Epithelial cell of proximal tubule (primary cell): ENCODE data around the gene IGLL1. TPM values are rescaled to one million over a fixed set of nuclear protein-coding genes. Genes with fewer than 3 reads are reported as not detected.

ENCODE experiments used
- DNase-seq: peaks from one replicate; pipeline ENCODE4 v3.0.0-alpha.2; 2011; ENCODE audit warnings: low read depth
- H3K4me3 ChIP-seq: 2 replicates; pipeline ENCODE4 v1.5.1; 2011; ENCODE audit warnings: low read depth, mild to moderate bottlenecking, low read length
- total RNA-seq: library from RNA; depleted of rRNA; stranded (reverse); fragments of >200 nt; gene quantifications from 2 replicates; pipeline ENCODE4 v1.2.3, GENCODE V29; 2015
- TF ChIP-seq, protein P1 (sequence below): conservative IDR thresholded peaks from 2 replicates; pipeline ENCODE4 v1.5.1; 2012; ENCODE audit warnings: low read depth, mild to moderate bottlenecking, low read length

The IGLL1 gene
- total RNA-seq, 1 donor from 2014 or later, result not detected

DNA sequence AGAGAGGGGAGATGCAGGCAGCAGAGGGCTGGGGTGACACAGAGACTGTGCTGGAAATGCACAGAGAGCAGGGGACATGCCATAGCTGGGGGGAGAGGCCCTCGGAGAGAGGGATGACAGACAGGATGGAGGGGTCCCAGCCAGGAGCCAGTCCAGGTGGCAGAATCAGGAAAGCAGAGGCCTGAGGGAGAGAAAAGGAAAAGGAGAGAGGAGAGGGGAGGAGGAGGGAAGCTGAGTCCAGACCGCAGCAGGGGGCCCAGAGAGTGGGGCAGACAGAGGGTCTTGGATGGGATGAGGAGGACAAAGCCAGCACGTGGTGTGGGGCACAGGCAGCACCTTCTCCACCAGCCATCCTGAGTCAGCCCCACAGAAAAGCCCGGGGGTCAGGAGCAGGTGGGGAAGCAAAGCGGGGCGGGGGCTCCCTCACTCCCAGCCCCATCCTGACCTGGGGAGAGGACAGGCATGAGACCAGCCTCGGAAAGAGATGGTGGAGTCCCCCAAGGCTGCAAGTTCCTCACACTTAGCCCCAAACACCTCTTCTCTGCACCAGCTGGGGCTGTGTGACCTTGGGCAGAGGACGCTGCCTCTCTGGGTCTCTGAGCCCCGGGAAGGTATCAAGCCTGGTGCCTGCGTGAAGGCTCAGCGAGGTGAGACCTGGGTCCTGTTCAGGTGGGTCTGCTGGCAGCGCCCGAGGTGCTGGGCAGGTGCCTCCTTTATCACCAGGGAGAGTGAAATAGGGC, 48.0 kb downstream of the IGLL1 start:
- no peak for DNase-seq
- H3K4me3 ChIP-seq, result no peak overlapping the region
- TF ChIP-seq, protein P1, sequence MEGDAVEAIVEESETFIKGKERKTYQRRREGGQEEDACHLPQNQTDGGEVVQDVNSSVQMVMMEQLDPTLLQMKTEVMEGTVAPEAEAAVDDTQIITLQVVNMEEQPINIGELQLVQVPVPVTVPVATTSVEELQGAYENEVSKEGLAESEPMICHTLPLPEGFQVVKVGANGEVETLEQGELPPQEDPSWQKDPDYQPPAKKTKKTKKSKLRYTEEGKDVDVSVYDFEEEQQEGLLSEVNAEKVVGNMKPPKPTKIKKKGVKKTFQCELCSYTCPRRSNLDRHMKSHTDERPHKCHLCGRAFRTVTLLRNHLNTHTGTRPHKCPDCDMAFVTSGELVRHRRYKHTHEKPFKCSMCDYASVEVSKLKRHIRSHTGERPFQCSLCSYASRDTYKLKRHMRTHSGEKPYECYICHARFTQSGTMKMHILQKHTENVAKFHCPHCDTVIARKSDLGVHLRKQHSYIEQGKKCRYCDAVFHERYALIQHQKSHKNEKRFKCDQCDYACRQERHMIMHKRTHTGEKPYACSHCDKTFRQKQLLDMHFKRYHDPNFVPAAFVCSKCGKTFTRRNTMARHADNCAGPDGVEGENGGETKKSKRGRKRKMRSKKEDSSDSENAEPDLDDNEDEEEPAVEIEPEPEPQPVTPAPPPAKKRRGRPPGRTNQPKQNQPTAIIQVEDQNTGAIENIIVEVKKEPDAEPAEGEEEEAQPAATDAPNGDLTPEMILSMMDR, result no peak

- H3K4me3 ChIP-seq, result no peak overlapping the region
- TF ChIP-seq, protein P1, result no peak
- no peak for DNase-seq
These were observed 48.7 kb downstream of the IGLL1 start for GRCh38 chr22:23531283-23531956.

- DNase-seq, result no peak
- TF ChIP-seq, protein P1, result no peak
- H3K4me3 ChIP-seq, result no peak overlapping the region
These were observed 49.3 kb downstream of the IGLL1 start for GRCh38 chr22:23530766-23531282.

GRCh38 chr22:23530106-23530505, 50.0 kb downstream of the IGLL1 start:
- DNase-seq, result no peak
- H3K4me3 ChIP-seq, result no peak overlapping the region
- TF ChIP-seq, protein P1, result no peak

DNA sequence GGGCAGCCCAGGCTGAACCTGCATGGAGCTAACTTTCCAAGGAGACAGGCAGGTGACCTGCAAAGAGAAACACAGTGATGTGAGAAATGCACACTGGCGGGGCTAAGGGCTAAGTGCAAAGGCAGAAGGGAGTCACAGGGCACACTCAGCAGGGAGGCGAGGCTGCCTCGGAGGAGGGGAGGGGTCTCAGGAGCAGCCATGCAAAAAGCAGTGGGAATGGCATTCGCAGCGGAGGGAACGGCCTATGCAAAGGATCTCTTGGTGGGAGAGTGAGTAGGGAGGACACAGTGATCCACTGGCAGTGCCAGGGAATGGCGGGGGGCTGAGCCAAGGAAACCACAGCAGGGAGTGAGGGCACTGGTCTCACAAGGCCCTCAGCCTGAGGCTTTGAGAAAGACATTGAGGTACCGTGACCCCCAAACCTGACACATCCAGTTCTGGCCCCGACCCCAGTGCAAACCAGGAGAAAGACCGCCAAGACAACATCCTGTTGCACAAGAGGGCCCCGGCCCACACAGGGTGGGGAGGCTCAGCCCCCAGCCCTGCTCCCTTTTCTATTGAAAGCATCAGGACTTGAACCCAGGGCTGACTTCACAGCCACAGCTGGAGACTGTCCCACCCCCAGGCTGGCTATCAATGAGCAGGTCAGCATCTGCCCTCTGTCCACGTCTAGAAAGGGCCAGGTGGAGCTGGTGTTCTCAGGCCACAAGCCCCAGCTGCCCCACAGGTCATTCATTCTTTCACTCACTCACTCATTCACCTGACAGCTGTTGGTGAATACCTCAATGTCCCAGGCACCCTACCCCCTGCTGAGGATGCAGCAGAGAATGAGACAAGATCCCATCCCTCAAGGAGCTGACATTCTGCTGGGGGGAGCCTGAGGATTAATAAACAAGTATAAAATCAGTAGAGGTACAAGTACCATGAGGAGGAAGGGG, 50.7 kb downstream of the IGLL1 start:
- TF ChIP-seq, protein P1, result no peak

GRCh38 chr22:23527971-23528740, 51.9 kb downstream of the IGLL1 start:
- no peak overlapping the region for H3K4me3 ChIP-seq
- TF ChIP-seq, protein P1, result no peak
- DNase-seq, result no peak

More for the DNA sequence above, 50.7 kb downstream of the IGLL1 start:
- DNase-seq, result no peak
- H3K4me3 ChIP-seq, result no peak overlapping the region
